ENCODE data around the gene MARCKSL1. TPM values are rescaled to one million over a fixed set of nuclear protein-coding genes. Genes with fewer than 3 reads are reported as not detected.

MARCKSL1 gene, protein sequence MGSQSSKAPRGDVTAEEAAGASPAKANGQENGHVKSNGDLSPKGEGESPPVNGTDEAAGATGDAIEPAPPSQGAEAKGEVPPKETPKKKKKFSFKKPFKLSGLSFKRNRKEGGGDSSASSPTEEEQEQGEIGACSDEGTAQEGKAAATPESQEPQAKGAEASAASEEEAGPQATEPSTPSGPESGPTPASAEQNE
- 188 TPM for polyA plus RNA-seq (2012; ENCODE audit: insufficient read depth, insufficient read length, low read depth)

DNA sequence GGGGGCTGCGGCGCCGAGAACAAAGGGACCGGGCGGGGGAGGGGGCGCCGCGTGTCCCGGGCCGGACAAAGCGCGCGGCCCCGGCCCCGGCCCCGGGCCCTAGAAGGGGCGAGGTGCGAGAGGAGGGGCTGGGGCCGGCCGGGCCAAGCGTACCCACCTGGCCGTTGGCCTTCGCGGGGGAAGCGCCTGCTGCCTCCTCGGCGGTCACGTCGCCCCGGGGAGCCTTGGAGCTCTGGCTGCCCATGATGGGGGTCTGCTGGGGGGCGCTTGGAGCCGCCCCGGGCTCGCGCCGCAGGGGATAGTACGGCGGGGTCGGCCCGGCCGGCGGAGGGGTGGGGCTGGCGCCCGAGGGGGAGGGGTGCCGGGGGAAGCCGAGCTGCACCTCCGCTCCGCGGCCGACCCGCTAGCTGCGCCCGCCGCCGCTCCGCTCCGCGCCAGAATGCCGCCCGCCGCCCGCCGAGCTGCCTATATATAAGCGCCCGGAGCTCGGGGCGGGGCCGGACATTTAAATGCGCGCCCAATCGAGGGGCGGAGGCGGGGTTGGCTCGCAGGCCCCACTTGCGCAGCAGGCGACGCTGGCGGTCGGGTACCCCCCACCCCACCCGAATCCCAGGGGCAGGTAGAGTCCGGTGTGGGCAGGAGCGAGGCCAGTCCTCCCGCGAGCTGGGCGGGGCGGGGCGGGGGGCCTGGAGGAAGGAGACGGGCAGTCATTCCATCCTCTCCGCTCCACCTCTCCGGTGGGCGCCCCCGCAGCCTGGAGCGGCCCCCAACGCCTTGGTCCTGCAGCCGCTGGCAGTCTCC is at the start of gene MARCKSL1:
MARCKSL1 (minus strand) TSS at position 444 of the 801 bp plus-strand sequence; CDS start at position 244, 200 bp downstream.
- TF ChIP-seq, protein P1, sequence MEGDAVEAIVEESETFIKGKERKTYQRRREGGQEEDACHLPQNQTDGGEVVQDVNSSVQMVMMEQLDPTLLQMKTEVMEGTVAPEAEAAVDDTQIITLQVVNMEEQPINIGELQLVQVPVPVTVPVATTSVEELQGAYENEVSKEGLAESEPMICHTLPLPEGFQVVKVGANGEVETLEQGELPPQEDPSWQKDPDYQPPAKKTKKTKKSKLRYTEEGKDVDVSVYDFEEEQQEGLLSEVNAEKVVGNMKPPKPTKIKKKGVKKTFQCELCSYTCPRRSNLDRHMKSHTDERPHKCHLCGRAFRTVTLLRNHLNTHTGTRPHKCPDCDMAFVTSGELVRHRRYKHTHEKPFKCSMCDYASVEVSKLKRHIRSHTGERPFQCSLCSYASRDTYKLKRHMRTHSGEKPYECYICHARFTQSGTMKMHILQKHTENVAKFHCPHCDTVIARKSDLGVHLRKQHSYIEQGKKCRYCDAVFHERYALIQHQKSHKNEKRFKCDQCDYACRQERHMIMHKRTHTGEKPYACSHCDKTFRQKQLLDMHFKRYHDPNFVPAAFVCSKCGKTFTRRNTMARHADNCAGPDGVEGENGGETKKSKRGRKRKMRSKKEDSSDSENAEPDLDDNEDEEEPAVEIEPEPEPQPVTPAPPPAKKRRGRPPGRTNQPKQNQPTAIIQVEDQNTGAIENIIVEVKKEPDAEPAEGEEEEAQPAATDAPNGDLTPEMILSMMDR (IDR thresholded peaks at IDR 0.05; ENCODE audit: low read depth, low read length) = no peak
- no peaks in the 10 kb centered on the region for H3K9me3 ChIP-seq
- H3K36me3 ChIP-seq = peaks cover 11% of the 10 kb centered on the region
- peak; percentile 79 for DNase-seq
- no peaks in the 10 kb centered on the region for H3K4me1 ChIP-seq
- peak within 1 kb of the TSS; percentile 66 for H3K4me3 ChIP-seq (ENCODE audit: low read depth, low read length)
- H3K27me3 ChIP-seq = no peaks in the 10 kb centered on the region

DNA sequence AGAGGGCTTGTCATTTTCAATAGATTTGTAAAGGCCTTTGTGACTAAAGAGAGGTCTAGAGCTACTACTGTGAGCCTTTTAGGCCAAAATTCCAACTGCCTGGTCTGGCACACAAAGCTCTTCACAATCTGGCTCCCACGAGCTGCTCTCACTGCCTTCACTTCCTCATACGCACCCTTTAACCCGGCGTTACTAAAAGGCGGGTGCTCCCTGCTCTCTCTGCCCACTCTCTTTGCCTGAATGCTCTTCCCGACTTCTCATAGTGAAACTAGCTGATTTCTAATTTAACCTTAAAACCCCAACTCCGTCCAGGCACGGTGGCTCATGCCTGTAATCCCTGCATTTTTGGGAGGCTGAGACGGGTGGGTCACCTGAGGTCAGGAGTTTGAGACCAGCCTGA is 44.0 kb upstream of the MARCKSL1 start:
- no peaks in the 10 kb centered on the region for H3K27me3 ChIP-seq
- H3K36me3 ChIP-seq = no peaks in the 10 kb centered on the region; the same call in 1 of the 2 replicates
- no peaks in the 10 kb centered on the region for H3K4me1 ChIP-seq
- DNase-seq = no peak
- no peak overlapping the region for H3K4me3 ChIP-seq (ENCODE audit: low read depth, low read length)
- no peaks in the 10 kb centered on the region for H3K9me3 ChIP-seq
- TF ChIP-seq, protein P1 (IDR thresholded peaks at IDR 0.05; ENCODE audit: low read depth, low read length) = no peak

DNA sequence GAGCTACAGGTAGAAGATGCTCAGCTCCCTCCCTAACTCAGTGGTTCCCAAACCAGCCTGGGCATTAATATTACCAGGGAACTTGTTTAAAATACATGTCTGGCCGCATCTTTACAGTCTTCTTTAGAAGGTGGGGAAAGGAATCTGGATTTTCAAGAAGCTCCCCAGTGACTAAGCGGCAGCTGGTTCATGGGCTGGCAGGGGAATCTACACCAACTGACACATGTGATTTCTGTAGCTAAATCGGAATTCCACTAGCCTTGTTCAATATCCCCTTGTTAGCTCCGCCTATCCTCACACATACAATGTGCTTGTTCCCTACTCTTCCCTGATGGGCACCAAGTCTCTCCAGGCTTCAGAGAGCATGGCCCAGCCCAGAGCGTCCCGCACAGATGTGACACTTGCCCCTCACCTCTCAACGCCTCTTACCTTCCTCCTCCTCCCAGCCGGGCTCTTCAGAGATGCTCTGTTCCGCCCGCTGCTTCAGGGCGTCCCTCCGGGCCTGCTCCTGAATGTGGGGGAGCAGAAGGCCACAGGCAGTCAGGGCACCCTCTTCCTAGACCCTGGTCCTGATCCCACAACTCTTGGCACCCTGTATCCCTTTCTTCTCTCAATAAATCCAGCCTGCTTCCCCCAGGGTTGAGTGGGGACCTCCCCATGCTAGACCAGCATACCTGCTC is 41.6 kb upstream of the MARCKSL1 start:
- Histone ChIP-seq H3K4me3 (ENCODE audit: low read depth, low read length) (no peak overlapping the region), H3K36me3 (no peaks in the 10 kb centered on the region; the same call in 1 of the 2 replicates), H3K4me1 (no peaks in the 10 kb centered on the region), H3K27me3 (no peaks in the 10 kb centered on the region), H3K9me3 (no peaks in the 10 kb centered on the region)
- DNase-seq = no peak
- TF ChIP-seq, protein P1 (IDR thresholded peaks at IDR 0.05; ENCODE audit: low read depth, low read length) = no peak

DNA sequence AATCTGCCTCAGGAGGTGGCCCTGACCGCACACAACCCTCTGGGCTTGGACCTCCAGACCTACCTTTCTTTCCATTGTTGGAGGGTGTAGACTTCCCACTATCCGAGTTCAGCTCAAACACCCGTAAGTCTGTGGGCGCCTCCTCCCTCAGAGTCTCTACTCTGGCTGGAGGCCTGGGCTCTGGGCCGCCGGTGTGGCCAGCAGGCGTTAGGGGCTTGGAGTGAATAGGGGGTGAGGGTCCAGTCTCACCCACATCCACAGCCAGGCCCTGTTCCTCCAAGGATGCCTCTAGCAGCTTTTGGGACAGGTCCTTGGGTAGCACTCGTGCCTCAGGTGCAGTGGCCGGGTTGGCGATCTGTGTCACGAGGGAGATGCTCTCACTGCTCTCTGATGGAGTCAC is 40.2 kb upstream of the MARCKSL1 start:
- Histone ChIP-seq H3K27me3 (no peaks in the 10 kb centered on the region), H3K4me1 (no peaks in the 10 kb centered on the region), H3K9me3 (no peaks in the 10 kb centered on the region), H3K36me3 (no peaks in the 10 kb centered on the region; the same call in 1 of the 2 replicates), H3K4me3 (ENCODE audit: low read depth, low read length) (no peak overlapping the region)
- TF ChIP-seq, protein P1 (IDR thresholded peaks at IDR 0.05; ENCODE audit: low read depth, low read length) = no peak
- DNase-seq = no peak

DNA sequence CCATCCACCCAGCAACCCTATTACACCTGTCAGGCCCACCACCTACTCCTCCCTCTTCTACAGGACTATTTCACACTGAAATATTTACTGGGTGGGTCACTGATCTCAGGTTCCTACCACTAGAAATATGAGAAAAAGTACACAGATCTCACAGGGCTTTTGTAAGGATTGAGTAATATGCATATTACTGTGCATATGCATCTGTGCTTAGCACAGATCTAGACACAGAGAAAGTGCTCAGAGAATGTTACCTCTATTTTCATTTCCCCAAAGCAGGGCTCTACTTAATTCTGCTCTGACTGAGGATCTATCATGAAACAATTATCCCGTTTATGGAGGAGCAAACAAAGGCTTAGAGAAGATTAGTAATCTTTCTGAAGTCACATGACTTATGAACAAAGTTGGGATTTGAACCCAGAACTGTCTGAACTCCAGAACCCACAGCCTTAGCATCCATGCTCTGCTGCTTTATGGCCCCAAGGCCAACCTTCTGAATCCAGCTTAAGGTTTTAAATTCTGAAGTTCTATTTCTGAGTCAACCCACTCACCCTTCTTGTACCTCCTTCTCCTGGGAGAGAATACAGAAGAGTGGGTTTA is 38.1 kb upstream of the MARCKSL1 start:
- TF ChIP-seq, protein P1 (IDR thresholded peaks at IDR 0.05; ENCODE audit: low read depth, low read length) = no peak
- Histone ChIP-seq H3K36me3 (no peaks in the 10 kb centered on the region), H3K27me3 (no peaks in the 10 kb centered on the region)

More for the DNA sequence above, 38.1 kb upstream of the MARCKSL1 start:
- Histone ChIP-seq H3K4me1 (no peaks in the 10 kb centered on the region), H3K4me3 (ENCODE audit: low read depth, low read length) (no peak overlapping the region), H3K9me3 (no peaks in the 10 kb centered on the region)
- DNase-seq = no peak

Data from BE2C (cell line).